Aortic smooth muscle cell (primary cell): ENCODE data around the gene SMURF2. TPM values are rescaled to one million over a fixed set of nuclear protein-coding genes. Genes with fewer than 3 reads are reported as not detected.

ENCODE experiments used
- total RNA-seq: library from RNA; depleted of rRNA; stranded (reverse); fragments of >200 nt; gene quantifications from 2 replicates; pipeline ENCODE4 v1.2.3, GENCODE V29; 2014

The SMURF2 gene
- 78.5 and 81.0 TPM in 2 replicates for total RNA-seq

DNA sequence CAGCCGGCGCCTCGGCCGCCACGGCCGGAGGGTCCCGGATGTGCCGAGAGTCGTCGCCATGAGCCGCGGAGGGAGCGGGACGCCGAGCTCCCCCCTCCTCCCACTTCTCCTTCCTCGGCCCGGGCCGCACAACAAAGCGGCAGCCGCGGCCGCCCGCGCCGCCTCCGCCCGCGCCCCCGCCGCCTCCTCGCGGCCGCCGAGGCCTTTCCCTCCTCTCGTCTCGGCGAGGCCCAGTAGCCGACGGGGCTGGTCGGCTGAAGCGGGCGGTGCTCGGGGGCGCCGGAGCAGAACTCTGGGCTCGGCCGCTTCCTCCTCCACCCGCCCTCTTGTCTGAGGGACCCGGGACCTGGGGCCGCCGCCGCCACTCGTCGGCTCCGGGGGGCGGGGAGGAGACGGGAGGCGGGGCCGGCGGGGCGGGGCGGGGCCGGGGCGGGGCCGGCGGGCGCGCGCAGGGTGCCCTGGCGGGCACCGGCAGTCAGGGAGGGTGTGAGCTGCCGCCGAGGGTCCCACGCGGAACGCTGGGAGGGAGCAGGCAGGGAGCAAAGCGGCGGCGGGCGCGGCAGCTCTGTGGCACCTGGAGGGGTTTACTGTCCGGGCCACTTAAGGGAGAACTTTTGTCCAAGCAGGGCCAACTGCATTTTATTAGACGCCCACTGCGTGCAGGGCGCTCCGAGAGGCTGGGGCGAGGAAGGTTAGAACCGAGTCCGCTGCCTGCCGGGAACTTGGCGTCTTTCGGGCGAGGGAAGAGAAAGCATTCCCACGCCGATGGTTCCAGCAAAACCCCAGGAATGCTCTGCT, at the start of gene SMURF2:
TSS of gene SMURF2 (minus strand) at position 332 of the 798 bp plus-strand sequence. CDS start 427 bp downstream, outside the sequence.

DNA sequence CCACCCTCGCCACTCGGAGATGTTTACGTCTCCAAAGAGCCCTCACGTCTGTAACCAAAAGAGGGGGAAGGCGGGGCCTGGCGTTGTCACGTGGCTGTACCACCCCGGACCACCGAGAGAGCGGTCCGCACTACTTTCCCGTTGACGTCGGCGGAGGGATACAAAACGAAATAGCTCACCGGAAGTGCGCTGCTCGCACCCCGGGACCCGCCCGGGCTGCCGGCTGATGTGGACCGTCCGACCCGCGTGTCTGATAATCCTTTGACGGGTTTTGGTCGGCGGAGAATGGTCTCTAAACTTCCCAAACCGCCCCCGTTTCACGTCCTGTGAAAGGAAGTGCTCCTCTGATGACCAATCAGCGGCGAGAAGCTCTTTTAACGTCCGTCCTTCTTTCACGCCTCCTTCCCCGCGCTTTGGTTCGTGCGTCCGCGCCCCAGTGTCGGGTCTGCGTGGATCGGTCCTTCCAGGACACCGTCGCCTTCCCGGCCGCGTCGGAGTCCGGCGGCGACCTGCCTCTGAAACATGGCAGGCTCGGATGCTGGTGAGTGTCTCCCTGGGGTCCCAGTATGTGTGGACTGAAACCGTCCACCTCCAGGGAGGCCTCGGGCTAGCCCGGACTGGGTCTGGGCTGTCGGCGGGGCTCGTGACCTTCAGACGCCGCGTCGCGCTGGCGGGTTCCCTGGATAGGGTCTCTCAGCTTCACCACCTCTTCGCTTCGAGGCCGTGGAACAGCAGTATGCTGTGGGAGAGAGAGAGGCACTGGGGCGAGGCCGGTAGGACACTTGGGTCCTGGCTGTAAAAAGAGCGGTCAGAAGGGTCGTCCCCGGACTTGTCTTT, 155.3 kb downstream of the SMURF2 start, which contains the start of gene CEP95:
TSS of gene CEP95 (plus strand) at position 402 of the 837 bp plus-strand sequence. CDS start at position 523, 121 bp downstream.

DNA sequence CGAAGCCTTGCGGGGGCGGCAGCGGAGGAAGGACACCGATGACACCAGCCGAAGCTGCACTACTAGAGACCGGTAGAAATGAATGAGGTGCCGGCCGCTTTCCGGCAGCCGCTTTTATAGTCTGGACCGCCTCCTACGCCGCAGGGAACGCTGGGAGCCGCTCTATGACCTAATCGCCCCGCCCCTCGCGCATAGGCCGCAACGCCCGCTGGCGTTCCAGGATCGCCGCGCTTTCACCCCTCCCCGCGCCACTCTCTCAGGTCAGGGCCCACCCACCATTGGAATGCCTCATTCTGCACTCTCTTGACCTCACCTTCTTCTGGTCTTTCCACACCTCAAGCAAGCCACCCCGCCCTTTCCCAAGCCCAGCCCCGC, 155.9 kb downstream of the SMURF2 start, which contains the start of gene DDX5:
TSS of gene DDX5 (minus strand) at position 89 of the 375 bp plus-strand sequence. CDS start 170 bp downstream, outside the sequence.

DNA sequence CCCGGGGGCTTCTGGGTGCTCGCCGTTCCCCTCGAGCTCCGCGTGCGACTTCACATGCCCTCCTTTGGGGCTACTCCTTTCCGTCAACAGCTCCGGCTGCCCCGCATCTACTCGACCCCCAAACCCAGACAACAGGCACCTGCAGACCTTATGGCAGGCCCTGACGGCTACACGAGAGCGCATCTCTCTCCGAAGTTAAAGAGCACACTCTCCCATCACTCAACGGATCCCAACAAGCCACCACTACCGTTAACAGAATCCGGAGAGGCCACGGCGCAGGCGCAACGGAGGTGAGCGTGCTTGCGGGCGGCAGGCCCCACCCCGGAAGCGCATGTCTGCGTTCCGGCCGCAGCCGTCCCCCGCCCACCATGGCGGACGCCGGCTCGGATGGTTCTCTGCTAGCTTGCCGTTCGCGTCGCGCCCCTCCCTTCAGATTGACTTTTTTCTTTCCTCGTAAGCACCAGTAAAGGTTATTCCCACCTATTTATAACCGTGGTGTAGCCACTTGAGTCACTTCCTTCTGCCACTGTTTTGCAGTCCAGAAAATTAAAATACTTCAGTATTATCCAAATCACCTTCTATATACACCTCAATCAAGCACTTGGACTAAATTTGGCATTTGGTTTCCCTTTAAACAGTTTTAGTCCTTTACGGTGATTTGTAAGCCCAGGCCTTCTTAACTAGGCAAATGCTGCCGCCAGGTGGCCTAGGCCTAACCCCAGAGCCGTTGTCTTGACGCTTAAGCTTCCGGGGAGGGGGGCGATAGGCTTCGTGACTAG, 165.1 kb downstream of the SMURF2 start, which contains the start of gene POLG2:
TSS of gene POLG2 (minus strand) at position 269 of the 779 bp plus-strand sequence. CDS start at position 183, 86 bp downstream.

Other genes with a start within 250 kb of the SMURF2 start
- gene MILR1, start 213.2 kb downstream of the SMURF2 start, total RNA-seq: 16.3 and 18.9 TPM in 2 replicates
- 10.4 TPM in 2 replicates for gene POLG2, start 165.3 kb downstream of the SMURF2 start, total RNA-seq
- gene DDX5, start 156.0 kb downstream of the SMURF2 start, total RNA-seq: 428 and 621 TPM in 2 replicates
- 21.7 and 28.8 TPM in 2 replicates for gene CEP95, start 155.3 kb downstream of the SMURF2 start, total RNA-seq